H1 (cell line): Measurements from ENCODE around the gene ARL11. TPM values are rescaled to one million over a fixed set of nuclear protein-coding genes. Genes with fewer than 3 reads are reported as not detected.
A peak's percentile ranks its signal among the peaks of the same experiment; 100 is the strongest.

Experiments used
- CTCF ChIA-PET: fragments of 300-600 bp; sonication (Branson Sonifier 250); formaldehyde crosslinking; loops from one replicate; lab custom pipeline; 2021; ENCODE audit not compliant: partially characterized antibody; lab: Charles Lee
- POLR2A ChIA-PET: fragments of 300-600 bp; sonication (Branson Sonifier 250); formaldehyde crosslinking; loops from one replicate; lab custom pipeline; 2021; ENCODE audit warnings: inconsistent platforms; ENCODE audit not compliant: partially characterized antibody; lab: Charles Lee
- DNase-seq, 2 experiments: peaks; one replicate each; pipeline versions ENCODE4 v3.0.0 to v3.0.0-alpha.2; 2010 to 2022; ENCODE audit warnings: low spot score in 2 of 2, low read depth in 1 of 2, mixed read lengths in 1 of 2
- FAIRE-seq: peaks from 2 replicates; lab custom pipeline; 2011; peaks lifted over from hg19 to GRCh38; lab: Jason Lieb, UNC
- H2AFZ ChIP-seq: 2 replicates; pipeline ENCODE4 v1.8.1; 2012; ENCODE audit warnings: low read length, inconsistent platforms
- H2AK5ac ChIP-seq: 2 replicates; pipeline ENCODE4 v1.6.1; 2013; ENCODE audit warnings: low read depth, low read length
- H2BK120ac ChIP-seq: replicated peaks from 2 replicates; pipeline ENCODE3; 2013; ENCODE audit warnings: low read depth, low read length, inconsistent platforms
- H2BK12ac ChIP-seq: 2 replicates; pipeline ENCODE4 v1.6.1; 2013; ENCODE audit warnings: low read depth, low read length
- H2BK15ac ChIP-seq: 2 replicates; pipeline ENCODE4 v1.6.1; 2013; ENCODE audit warnings: low read length
- H2BK20ac ChIP-seq: 2 replicates; pipeline ENCODE4 v1.6.1; 2013; ENCODE audit warnings: low read length
- H2BK5ac ChIP-seq: 2 replicates; pipeline ENCODE4 v1.6.1; 2013; ENCODE audit warnings: low read depth, low read length
- H3K14ac ChIP-seq: 2 replicates; pipeline ENCODE4 v1.6.1; 2013; ENCODE audit warnings: inconsistent platforms; ENCODE audit not compliant: insufficient read length
- H3K18ac ChIP-seq: 2 replicates; pipeline ENCODE4 v1.6.1; 2013; ENCODE audit warnings: low read length; ENCODE audit errors: extremely low read depth
- H3K23ac ChIP-seq: 2 replicates; pipeline ENCODE4 v1.6.1; 2013; ENCODE audit warnings: inconsistent platforms; ENCODE audit not compliant: insufficient read length
- H3K23me2 ChIP-seq: 2 replicates; pipeline ENCODE4 v1.6.1; 2013; ENCODE audit warnings: low read depth, low read length
- H3K27ac ChIP-seq: 2 replicates; pipeline ENCODE4 v1.6.1; 2011; ENCODE audit warnings: low read depth, low read length, inconsistent platforms
- H3K27me3 ChIP-seq, 4 experiments: replicated peaks in 1 of 4; 1 replicate in 1 of 4; 2 replicates in 3 of 4; pipeline versions ENCODE4 v1.6.1 to v1.8.1; 2011 to 2013; ENCODE audit warnings: low read length in 3 of 4, mild to moderate bottlenecking in 3 of 4, inconsistent platforms in 2 of 4, mixed read lengths in 2 of 4, moderate library complexity in 1 of 4; ENCODE audit not compliant: control insufficient read depth in 3 of 4, insufficient read depth in 3 of 4; ENCODE audit errors: extremely low read depth in 1 of 4
- H3K36me3 ChIP-seq, 4 experiments: 2 replicates each; pipeline versions ENCODE4 v1.6.1 to v1.8.1; 2011 to 2013; ENCODE audit warnings: mild to moderate bottlenecking in 4 of 4, low read length in 3 of 4, moderate library complexity in 2 of 4, control low read depth in 1 of 4, inconsistent platforms in 1 of 4; ENCODE audit not compliant: insufficient read depth in 4 of 4, control insufficient read depth in 2 of 4
- H3K4ac ChIP-seq: replicated peaks from 2 replicates; pipeline ENCODE3; 2013; ENCODE audit warnings: low read length, low read depth, mixed read lengths, inconsistent platforms; ENCODE audit not compliant: insufficient read length
- H3K4me1 ChIP-seq, 4 experiments: replicated peaks in 1 of 4; 1 replicate in 1 of 4; 2 replicates in 3 of 4; pipeline versions ENCODE4 v1.6.1 to v1.8.1; 2011 to 2013; ENCODE audit warnings: low read length in 3 of 4, inconsistent platforms in 2 of 4, mixed read lengths in 1 of 4; ENCODE audit not compliant: insufficient read depth in 4 of 4, control insufficient read depth in 3 of 4
- H3K4me2 ChIP-seq, 2 experiments: 2 replicates each; pipeline versions ENCODE4 v1.6.1 to v1.8.1; 2011 to 2013; ENCODE audit warnings: low read depth in 2 of 2, low read length in 2 of 2, control low read depth in 1 of 2, inconsistent platforms in 1 of 2, mild to moderate bottlenecking in 1 of 2; ENCODE audit not compliant: insufficient read depth in 1 of 2
- H3K4me3 ChIP-seq, 4 experiments: fragments of 200-600, 300-600 bp in 1 of 4; sonication (generic), shearing (Covaris generic), sonication (Bioruptor Twin) in 1 of 4; 2 replicates each; pipeline versions ENCODE4 v1.5.1 to v1.8.1; 2011 to 2016; ENCODE audit warnings: low read length in 4 of 4, low read depth in 3 of 4, control low read depth in 2 of 4, inconsistent platforms in 2 of 4, mild to moderate bottlenecking in 2 of 4, mixed read lengths in 1 of 4, moderate library complexity in 1 of 4; ENCODE audit not compliant: insufficient read depth in 2 of 4; ENCODE audit errors: extremely low read depth in 1 of 4
- H3K56ac ChIP-seq: replicated peaks from 2 replicates; pipeline ENCODE3; 2013; ENCODE audit warnings: low read depth, mild to moderate bottlenecking, mixed read lengths, low read length, inconsistent platforms; ENCODE audit not compliant: insufficient read length
- H3K79me1 ChIP-seq: 2 replicates; pipeline ENCODE4 v1.6.1; 2013; ENCODE audit warnings: low read depth, low read length, control low read depth
- H3K79me2 ChIP-seq, 2 experiments: 2 replicates each; pipeline versions ENCODE4 v1.6.1 to v1.8.1; 2012 to 2013; ENCODE audit warnings: low read length in 2 of 2, mild to moderate bottlenecking in 2 of 2, inconsistent platforms in 1 of 2; ENCODE audit not compliant: insufficient read depth in 2 of 2, control insufficient read depth in 1 of 2
- H3K9ac ChIP-seq, 4 experiments: replicated peaks in 1 of 4; 1 replicate in 1 of 4; 2 replicates in 3 of 4; pipeline versions ENCODE4 v1.6.1 to v1.8.1; 2011 to 2013; ENCODE audit warnings: low read depth in 3 of 4, low read length in 3 of 4, control low read depth in 2 of 4, mild to moderate bottlenecking in 2 of 4, moderate library complexity in 2 of 4, inconsistent platforms in 1 of 4; ENCODE audit errors: extremely low read depth in 1 of 4
- H3K9me3 ChIP-seq, 2 experiments: 2 replicates each; pipeline versions ENCODE4 v1.6.1 to v1.8.1; 2012 to 2013; ENCODE audit warnings: mild to moderate bottlenecking in 2 of 2, moderate library complexity in 2 of 2, control low read depth in 1 of 2, inconsistent platforms in 1 of 2, low read depth in 1 of 2, low read length in 1 of 2, mixed read lengths in 1 of 2; ENCODE audit not compliant: insufficient read depth in 2 of 2
- H4K20me1 ChIP-seq, 2 experiments: replicated peaks in 1 of 2; 2 replicates each; pipeline versions ENCODE3 to v1.8.1; 2011 to 2013; ENCODE audit warnings: inconsistent platforms in 2 of 2, low read length in 2 of 2, mild to moderate bottlenecking in 1 of 2; ENCODE audit not compliant: insufficient read depth in 2 of 2, control insufficient read depth in 1 of 2
- H4K5ac ChIP-seq: 2 replicates; pipeline ENCODE4 v1.6.1; 2013; ENCODE audit warnings: low read length, low read depth, mixed read lengths, inconsistent platforms; ENCODE audit not compliant: insufficient read length
- H4K8ac ChIP-seq: 2 replicates; pipeline ENCODE4 v1.8.0; 2013; ENCODE audit warnings: mild to moderate bottlenecking, moderate library complexity, low read length, inconsistent platforms; ENCODE audit not compliant: insufficient read depth; ENCODE audit errors: extremely low read depth
- H4K91ac ChIP-seq: replicated peaks from 2 replicates; pipeline ENCODE3; 2013; ENCODE audit warnings: low read length, mixed read lengths, inconsistent platforms; ENCODE audit not compliant: insufficient read length
- E2F6 ChIP-seq: IDR thresholded peaks from 2 replicates; pipeline ENCODE4 v1.6.1; 2012; ENCODE audit warnings: inconsistent platforms
- JUN ChIP-seq: IDR thresholded peaks from 2 replicates; pipeline ENCODE4 v1.6.1; 2011; ENCODE audit warnings: low read depth, mild to moderate bottlenecking, improper control_type of control experiment, low read length
- KDM4A ChIP-seq: IDR thresholded peaks from one replicate; pipeline ENCODE4 v1.7.1; 2012; ENCODE audit warnings: low read depth, mild to moderate bottlenecking, moderate library complexity, low read length, inconsistent platforms; ENCODE audit not compliant: severe bottlenecking
- MAX ChIP-seq: IDR thresholded peaks from 2 replicates; pipeline ENCODE4 v1.6.1; 2012; ENCODE audit warnings: inconsistent platforms
- PHF8 ChIP-seq: fragments of 200-600 bp; sonication (generic); conservative IDR thresholded peaks from 2 replicates; pipeline ENCODE4 v1.7.1; 2012; ENCODE audit warnings: low read depth, mild to moderate bottlenecking, inconsistent platforms, low read length, moderate library complexity
- POLR2A ChIP-seq, 2 experiments: IDR thresholded peaks; 1 replicate in 1 of 2; 2 replicates in 1 of 2; pipeline ENCODE4 v1.6.1; 2011; ENCODE audit warnings: low read depth in 2 of 2, low read length in 2 of 2, mild to moderate bottlenecking in 2 of 2; ENCODE audit errors: control extremely low read depth in 1 of 2
- TAF7 ChIP-seq: optimal IDR thresholded peaks from 2 replicates; pipeline ENCODE3; 2011; ENCODE audit warnings: low read depth, mild to moderate bottlenecking, inconsistent platforms, low read length, moderate library complexity, borderline replicate concordance
- TBP ChIP-seq: IDR thresholded peaks from 2 replicates; pipeline ENCODE4 v1.6.1; 2011; ENCODE audit warnings: low read depth, low read length, improper control_type of control experiment
- whole genome bisulfite sequencing, 2 experiments: shearing (Covaris generic) in 1 of 2; methylation state at CpG; one replicate each; pipeline versions ENCODE4 v1.1.6 to v1.1.7; 2013 to 2015; ENCODE audit warnings: low lambda C conversion rate in 2 of 2, mixed read lengths in 2 of 2, inconsistent platforms in 1 of 2, low coverage in 1 of 2, missing lambda C conversion rate in 1 of 2; ENCODE audit not compliant: insufficient replicate concordance in 2 of 2, insufficient coverage in 1 of 2, insufficient read length in 1 of 2; ENCODE audit errors: extremely low coverage in 1 of 2, missing lambda C conversion rate in 1 of 2; 5-methylcytosine and 5-hydroxymethylcytosine counted together
- long read RNA-seq, 2 experiments: library from RNA in 1 of 2; library from capped mRNA in 1 of 2; stranded (forward); transcript quantifications; one replicate each; pipeline ENCODE4 v2.0.0, GENCODE V29; 2021; ENCODE audit warnings: inconsistent platforms in 1 of 2
- polyA minus RNA-seq, 3 experiments: library from RNA; depleted of rRNA, polyadenylated mRNA; stranded (reverse); fragments of >200 nt; gene quantifications; 1 replicate in 2 of 3; 2 replicates in 1 of 3; pipeline ENCODE4 v1.2.3, GENCODE V29; 2011
- polyA plus RNA-seq, 7 experiments: library from polyadenylated mRNA; depleted of rRNA in 3 of 7; stranded (reverse) in 5 of 7; unstranded in 2 of 7; fragments of >200 nt in 5 of 7; fragments of 200-250 nt in 2 of 7; gene quantifications; 1 replicate in 5 of 7; 2 replicates in 1 of 7; 4 replicates in 1 of 7; pipeline versions ENCODE4 v1.2.1 to v1.2.3, GENCODE V29; 2011 to 2013; ENCODE audit warnings: missing spikeins in 2 of 7, mixed read lengths in 2 of 7
- total RNA-seq: library from RNA; stranded (reverse); fragmentation: NEBNext Ultra II Directional; extraction: Animal tissue kit (Norgen Biotek cat#: 25700); gene quantifications from 2 replicates; pipeline ENCODE4 v1.2.1, GENCODE V29; 2021

ARL11 gene
- 0.40 and 0.52 TPM in 2 replicates for total RNA-seq
- polyA plus RNA-seq (2011; rRNA removed): 0.41 and 0.45 TPM in 2 replicates
- 0.74 TPM for polyA plus RNA-seq (2011; cell fraction: cytosol; rRNA removed)
- 0.48 TPM for polyA plus RNA-seq (2011; cell fraction: nucleus; rRNA removed)
- polyA plus RNA-seq (2012, experiment 1 of 2): 0.29 to 0.52 TPM (median 0.37 TPM) in 4 replicates
- 0.41 TPM for polyA plus RNA-seq (2012, experiment 2 of 2)
- 0.28 TPM for polyA plus RNA-seq (2013, experiment 1 of 2)
- polyA plus RNA-seq (2013, experiment 2 of 2): 0.29 TPM
- polyA minus RNA-seq (2011; rRNA and poly(A)+ RNA removed): 0.63 and 1.3 TPM in 2 replicates
- 0.29 TPM for polyA minus RNA-seq (2011; cell fraction: cytosol; rRNA and poly(A)+ RNA removed)
- polyA minus RNA-seq (2011; cell fraction: nucleus; rRNA and poly(A)+ RNA removed): 2.0 TPM
- long read RNA-seq, experiment 1: 0 reads
- long read RNA-seq, experiment 2: 0 reads

- Histone ChIP-seq H4K91ac (no peak within 1 kb of the TSS), H3K9ac (no peak within 1 kb of the TSS; a peak in 1 of 7 replicates), H4K8ac (no peak within 1 kb of the TSS), H2BK20ac (no peak within 1 kb of the TSS), H2BK15ac (peak within 1 kb of the TSS; percentile 46; the same call in 1 of the 2 replicates), H3K27ac (no peak within 1 kb of the TSS), H3K4me1 (no peaks in the 10 kb centered on the region; a peak in 1 of 7 replicates), H3K9me3 (no peaks in the 10 kb centered on the region), H3K27me3 (no peaks in the 10 kb centered on the region), H3K4ac (no peak within 1 kb of the TSS), H3K56ac (no peak within 1 kb of the TSS), H2BK5ac (peak within 1 kb of the TSS; percentile 82; the same call in 1 of the 2 replicates), H3K23me2 (no peaks in the 10 kb centered on the region; the same call in 1 of the 2 replicates), H2BK12ac (no peak within 1 kb of the TSS), H3K4me2 (peak within 1 kb of the TSS; percentile 46 to 63), H3K18ac (no peak within 1 kb of the TSS), H3K36me3 (no peaks in the 10 kb centered on the region), H4K5ac (no peak within 1 kb of the TSS), H3K79me2 (no peaks in the 10 kb centered on the region), H2BK120ac (no peak within 1 kb of the TSS), H3K14ac (no peak within 1 kb of the TSS), H2AFZ (peak within 1 kb of the TSS; percentile 66), H4K20me1 (no peaks in the 10 kb centered on the region), H3K4me3 (peak within 1 kb of the TSS; percentile 9 to 51 (median 20); a peak in 5 of 8 replicates), H2AK5ac (no peak within 1 kb of the TSS), H3K79me1 (no peaks in the 10 kb centered on the region), H3K23ac (no peak within 1 kb of the TSS)
- WGBS, 2 experiments: 58% methylated on average over 17 of the region's 17 CpGs; no CpG with 5 or more reads in 1 of the 2 experiments
- ChIA-PET POLR2A (interaction anchor here (0.6 to 2.4 kb wide), 7 partner anchors 9 to 832 kb away, joined by 3 to 7 read pairs (median 4); partner anchors contain the start of genes CAB39L, EBPL, KPNA3 and SETDB2), CTCF (interaction anchor here (0.9 to 2.1 kb wide), 3 partner anchors 9 to 15 kb away, joined by 3 to 4 read pairs (median 3); no protein-coding TSS in a partner anchor)
- DNase-seq (peak; percentile 73 to 83), FAIRE-seq (no peak)
- TF ChIP-seq E2F6 (0 out of 2 replicates have a peak, but pooled peaks have one; percentile 22), MAX (peak; percentile 59; the same call in 1 of the 2 replicates), POLR2A (IDR thresholded peaks at IDR 0.05; ENCODE audit: control extremely low read depth in 1 of 2, low read depth in 2 of 2, low read length in 2 of 2) (peak in 1 of 2 experiments; percentile 56; a peak in 1 of 3 replicates), PHF8 (no peak), KDM4A (peak; percentile 8), JUN (no peak), TAF7 (no peak), TBP (peak; percentile 56; the same call in 1 of the 2 replicates)
These were observed at the start of gene ARL11 for GRCh38 chr13:49627831-49628652. Gene ARL11 (plus strand): TSS chr13:49628507. CDS start chr13:49630448, 1,941 bp downstream.
